Amniotic stem cell (primary cell): Measurements from ENCODE around the gene RGS12.

Experiments
- DNase-seq: peaks from one replicate; lab custom pipeline; 2025; lab: John Stamatoyannopoulos, UW

Gene RGS12

DNA sequence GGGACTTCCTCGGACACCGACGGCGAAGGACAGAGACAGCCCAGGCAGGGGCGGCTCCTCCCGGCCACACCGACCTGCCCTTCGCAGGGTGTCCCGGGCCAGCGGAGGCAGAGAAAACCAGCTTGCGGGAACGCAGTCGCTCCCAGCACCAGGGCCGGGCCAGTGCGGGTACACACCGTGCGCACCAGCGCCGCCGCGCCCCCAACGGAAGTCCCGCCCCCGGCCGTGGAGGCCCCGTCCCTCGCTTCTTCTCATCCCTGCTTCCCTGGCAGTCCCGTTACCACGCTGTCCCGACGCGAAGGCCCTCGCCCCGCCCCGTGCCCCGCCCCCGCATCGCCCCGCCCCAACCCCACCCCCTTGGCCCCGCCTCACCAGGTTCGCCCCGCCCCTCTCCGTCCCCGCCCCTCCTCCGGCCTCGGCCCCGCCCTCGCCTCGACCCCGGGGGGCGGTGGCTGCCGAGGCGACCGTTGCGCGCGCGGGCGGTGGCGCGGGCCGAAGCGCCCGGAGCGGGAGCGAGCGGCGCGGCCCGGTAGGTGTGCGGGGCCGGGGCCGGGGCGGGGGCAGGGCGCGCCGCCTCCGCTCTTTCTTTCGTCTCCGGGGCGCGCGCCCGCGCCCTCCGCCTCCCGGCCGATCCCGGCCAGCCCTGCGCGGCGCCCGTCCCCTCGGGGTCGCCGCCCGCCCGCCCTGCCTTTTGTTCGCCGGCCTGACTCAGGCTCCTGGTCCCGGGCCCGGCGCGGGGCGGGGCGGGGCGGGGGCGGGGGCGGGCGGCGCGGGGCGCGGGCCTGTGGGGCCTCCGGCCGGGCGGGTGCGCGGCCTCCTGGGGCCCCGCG, at the start of gene RGS12:
TSS of gene RGS12 (plus strand) at position 451 of the 830 bp plus-strand sequence. CDS start 23,150 bp downstream, outside the sequence.
- DNase-seq = peak; percentile 92

- no peak for DNase-seq
Measured at GRCh38 chr4:3243136-3243780, 49.6 kb upstream of the RGS12 start.

DNA sequence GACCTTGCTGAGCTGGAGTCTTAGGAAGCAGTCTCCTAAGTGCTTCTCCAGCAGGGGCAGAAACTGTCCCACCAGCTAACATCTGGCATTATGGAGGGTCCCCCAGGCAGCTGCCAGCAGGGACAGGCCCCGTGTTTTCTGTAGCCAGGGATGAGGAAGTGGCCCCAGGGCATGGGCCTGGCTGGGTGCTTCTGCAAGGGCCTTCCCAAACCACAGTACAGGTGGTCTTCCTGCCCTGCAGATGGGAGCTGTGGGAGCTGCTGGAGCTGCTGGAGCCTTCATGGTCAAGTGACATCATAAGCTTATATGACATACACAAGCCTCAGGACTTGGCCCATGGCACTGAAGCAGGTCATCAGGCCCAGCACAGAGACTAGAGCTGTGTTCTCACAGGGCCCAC, 48.8 kb upstream of the RGS12 start:
- no peak for DNase-seq

DNA sequence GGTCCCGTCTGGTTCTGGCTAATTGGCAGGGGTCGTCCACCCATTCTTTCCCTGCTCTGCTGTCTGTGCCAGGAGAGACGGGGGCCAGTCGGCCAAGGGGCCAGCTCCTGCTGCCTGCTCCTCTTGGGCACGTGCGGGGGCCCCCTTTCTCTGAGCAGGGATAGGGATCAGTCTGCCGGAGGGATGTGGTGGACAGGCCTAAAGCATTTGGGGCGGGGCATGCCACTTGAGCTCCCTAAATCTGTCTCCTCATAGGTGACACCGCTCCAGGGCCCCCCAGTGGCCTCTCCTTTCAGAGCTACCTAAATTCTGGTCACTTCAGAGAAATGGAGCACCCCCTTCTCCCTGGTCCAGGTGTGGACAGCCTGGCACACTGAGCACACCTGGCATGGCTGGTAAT, 48.1 kb upstream of the RGS12 start:
- DNase-seq = no peak

GRCh38 chr4:3245676-3246075, 47.1 kb upstream of the RGS12 start:
- no peak for DNase-seq

DNA sequence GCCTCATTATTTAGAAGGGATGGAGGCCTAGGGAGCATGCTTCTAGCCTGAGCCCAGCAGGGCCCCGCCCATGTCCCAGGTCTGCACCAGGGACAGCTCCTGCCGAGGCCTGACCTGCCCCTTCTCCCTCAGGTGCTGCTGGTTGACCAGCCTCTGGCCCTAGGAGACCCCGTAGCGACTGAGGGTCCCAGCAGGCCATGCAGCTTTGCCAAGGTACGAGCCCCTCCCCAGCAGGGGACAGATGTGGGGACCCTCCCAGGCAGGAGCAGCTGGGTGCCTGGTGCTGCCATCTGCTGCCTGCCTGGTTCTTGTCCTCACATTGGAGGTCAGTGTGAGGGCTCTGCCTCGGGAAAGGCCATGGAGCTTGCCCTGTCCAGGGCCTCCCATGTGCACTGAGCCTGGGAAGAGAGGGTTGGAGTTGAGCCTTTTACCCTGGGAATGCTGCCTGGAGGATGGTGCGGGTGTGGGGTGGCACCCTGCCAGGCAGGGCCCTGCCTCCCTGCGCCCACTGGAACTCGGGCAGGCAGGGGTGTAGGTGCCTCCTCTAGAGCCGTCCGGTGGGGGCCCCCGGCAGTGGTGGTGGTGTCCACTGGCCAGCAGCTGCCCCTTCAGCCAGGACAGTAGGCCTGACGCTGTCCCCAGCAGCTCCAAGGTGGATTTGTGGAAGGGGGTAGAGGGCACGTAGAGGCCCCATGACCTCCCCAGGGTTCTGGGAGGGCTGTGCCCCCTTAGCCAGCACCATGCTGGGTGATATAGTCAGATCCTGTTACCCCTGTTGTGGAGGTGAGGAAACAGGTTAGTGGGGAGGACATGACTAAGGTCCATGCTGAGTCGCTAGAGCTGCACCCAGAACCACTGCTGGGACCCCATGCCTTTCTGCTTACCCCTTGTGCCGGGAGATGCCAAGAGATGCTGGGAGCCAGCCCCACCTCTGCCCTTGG, 46.1 kb upstream of the RGS12 start:
- DNase-seq = no peak

GRCh38 chr4:3247399-3248177, 45.2 kb upstream of the RGS12 start:
- no peak for DNase-seq

- DNase-seq = no peak
Measured at GRCh38 chr4:3248178-3248480, 44.7 kb upstream of the RGS12 start.

- DNase-seq = no peak
Measured at GRCh38 chr4:3248811-3249661, 43.8 kb upstream of the RGS12 start, which contains the start of gene MSANTD1. Gene MSANTD1, plus strand, starts transcription at chr4:3249159. Its CDS starts 64 bp downstream, at chr4:3249223.

- DNase-seq = no peak
Measured at GRCh38 chr4:3249711-3250437, 42.9 kb upstream of the RGS12 start.

DNA sequence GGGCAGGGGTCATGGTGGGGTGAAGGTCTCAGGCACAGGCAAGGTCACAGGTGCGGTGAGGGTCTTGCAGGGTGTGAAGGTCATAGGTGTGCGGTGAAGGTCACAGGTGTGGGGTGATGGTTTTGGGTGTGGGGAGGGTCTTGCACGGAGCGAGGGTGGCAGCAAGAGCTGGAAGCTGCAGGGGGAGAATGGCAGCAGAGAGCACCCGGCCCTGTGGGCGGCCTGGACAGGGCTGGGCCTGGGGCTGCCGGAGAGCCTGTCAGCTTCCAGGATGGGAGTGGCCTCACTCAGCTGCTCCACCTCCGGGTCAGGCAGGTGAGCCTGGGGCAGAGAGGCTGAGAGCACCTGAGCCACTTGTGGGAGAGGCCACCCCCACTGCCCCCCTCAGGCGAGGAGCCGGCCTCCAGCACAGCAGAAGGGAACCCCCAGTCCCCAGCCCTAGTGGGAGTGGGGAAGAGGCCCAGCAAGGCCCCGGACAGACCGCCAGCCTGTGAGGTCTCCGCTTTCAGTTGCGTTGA, 42.3 kb upstream of the RGS12 start:
- DNase-seq = no peak

GRCh38 chr4:3250956-3251690, 41.7 kb upstream of the RGS12 start:
- DNase-seq = no peak

DNA sequence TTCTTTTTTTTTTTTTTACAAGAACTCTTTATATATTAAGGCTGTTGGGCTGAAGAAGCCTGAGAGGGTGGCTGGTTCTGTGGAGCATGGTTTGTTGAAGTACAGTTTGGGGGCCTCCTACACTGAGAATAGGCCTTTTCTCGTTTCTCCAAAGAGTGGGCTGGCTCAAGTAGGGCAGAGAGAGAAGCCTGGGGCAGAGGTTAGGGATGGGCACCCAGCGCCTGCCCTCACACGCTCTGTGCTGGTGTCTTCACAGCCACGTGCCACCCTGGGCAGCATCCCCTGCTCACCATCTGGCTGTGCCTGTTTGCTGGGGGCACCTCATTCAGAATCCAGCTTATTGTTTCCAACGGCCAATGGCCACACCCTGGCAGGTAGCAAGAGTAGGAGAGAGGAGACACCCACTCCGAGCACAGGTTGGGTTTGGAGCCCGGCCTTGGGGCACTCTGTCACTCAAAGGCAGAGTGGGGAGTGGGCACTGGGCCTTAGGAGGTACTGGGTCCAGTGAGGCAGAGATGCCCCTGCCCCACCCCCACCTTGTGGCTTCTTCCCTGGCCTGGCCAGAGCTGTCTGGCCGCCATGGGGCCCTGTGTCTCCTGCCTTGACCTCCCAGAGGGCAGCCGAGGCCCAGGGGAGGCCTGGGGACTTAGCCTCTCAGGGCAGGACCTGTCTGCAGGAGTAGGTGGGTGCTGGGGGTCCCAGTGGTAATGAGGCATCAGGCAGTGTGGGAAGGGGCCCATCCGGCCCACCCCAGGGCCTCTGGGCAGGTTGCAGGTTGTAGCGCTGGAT, 40.9 kb upstream of the RGS12 start:
- no peak for DNase-seq

DNA sequence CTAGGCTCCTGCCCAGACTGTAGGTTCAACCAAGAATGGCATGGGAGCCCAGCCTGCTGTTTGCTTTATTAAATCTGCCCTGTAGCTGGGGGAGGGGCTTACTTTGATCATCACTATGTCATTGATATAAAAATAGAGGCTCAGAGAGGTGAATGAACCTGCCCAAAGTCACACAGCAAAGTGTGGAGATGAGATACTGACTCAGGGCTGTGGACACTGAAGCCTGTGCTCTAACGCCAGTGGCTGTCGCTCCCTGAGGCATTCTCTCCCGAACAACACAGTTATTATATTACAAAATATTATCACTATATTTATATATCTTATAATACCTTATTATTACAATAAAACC, 40.4 kb upstream of the RGS12 start:
- DNase-seq = no peak

DNA sequence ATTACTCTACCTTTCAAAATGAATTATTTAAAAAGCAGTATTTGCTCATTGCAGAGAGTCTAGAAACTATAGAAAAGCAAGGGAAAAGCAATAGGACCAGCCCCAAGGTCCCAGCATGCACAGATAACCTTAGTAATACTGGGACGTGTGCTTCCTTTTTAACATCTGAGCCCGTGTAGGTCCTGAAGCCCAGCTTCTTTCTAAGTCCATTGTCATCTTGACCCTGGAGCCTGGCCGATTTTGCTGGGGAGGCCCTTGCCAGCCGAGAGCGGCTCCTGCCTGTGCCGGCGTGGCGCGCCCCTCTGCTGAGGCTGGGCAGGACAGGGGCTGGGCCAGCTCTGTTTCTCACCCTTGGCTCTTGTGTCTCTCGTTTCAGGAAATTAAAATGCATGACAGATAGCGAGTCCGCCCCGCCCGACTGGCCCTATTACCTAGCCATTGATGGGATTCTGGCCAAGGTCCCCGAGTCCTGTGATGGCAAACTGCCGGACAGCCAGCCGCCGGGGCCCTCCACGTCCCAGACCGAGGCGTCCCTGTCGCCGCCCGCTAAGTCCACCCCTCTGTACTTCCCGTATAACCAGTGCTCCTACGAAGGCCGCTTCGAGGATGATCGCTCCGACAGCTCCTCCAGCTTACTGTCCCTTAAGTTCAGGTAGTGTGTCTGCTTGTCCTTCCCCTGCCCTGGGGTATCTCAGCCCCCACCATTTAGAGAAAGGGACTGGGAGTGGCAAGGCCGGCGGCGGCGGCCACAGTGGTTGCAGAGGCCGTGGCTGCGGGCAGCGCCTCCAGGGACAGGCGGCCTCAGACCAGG, 39.8 kb upstream of the RGS12 start:
- DNase-seq = no peak

DNA sequence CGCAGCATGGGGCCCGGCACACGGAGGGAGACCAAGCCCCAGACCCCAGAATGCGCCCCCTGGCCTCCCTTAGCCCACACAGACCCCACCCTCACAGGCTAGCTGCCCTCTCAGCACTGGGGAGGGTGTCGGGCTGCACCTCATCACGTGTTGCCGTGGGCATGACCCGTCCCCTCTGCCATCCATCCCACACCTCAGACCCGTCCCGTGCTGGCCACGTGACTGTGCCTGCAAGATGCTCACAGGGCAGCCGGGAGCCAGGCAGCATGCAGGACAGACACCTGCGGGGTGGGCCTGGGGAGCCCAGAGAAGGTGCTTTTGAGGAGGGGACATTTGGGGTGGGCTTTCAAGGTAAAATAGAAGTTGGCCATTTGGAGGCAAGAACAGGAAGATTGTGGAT, 39.0 kb upstream of the RGS12 start:
- DNase-seq = no peak

DNA sequence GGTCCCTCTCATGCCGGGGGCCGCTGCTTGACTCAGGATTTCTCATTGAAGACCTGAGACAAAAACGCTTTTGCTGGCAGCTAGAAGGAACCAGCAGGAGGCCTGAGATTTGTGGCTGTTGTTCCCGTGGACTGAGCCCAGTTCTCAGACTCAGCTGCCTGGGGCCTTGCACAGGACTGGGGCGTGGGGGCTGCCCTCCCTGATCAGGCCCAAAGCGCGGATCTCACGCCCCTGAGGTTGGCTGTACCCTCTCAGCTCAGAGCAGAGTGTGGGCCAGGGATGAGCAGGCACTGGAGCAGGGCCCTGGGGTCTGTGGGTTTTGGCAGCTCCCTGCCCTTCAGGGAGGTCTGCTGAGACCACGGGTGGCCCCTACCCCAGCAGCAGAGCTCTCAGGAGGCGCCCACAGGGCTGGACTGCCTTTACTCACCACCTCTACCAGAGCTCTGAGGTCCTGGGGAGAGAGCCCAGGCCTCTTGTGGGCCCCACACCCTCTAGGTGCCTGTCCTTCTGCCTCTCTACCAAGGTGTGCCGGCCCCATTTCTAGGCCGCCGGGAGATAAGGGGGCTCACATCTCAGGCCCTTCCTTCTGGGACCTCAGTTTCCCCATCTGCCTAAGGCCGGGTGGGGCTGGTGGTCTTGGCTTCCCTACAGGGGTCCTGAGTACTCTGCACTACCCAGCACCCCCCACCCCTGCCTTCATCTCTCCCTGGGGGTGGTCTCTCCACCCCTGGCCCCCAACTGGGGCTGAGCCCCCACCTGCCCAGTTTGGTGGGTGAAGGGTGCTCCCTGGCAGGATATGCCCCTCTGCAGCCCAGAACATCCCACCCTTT, 38.3 kb upstream of the RGS12 start:
- DNase-seq = no peak
